Progenitor cell of endocrine pancreas (in vitro differentiated cells): Measurements from ENCODE around the gene PSORS1C1. TPM values are rescaled to one million over a fixed set of nuclear protein-coding genes. Genes with fewer than 3 reads are reported as not detected.

Experiments
- DNase-seq: peaks from one replicate; pipeline ENCODE4 v3.0.0; 2021; ENCODE audit warnings: low spot score; ENCODE audit not compliant: unreplicated experiment
- H3K27ac Mint-ChIP-seq: 2 replicates; pipeline ENCODE4 v1.8.0; 2021; ENCODE audit warnings: mild to moderate bottlenecking, moderate library complexity, mixed read lengths
- H3K27me3 Mint-ChIP-seq: 2 replicates; pipeline ENCODE4 v1.8.0; 2021; ENCODE audit warnings: mixed read lengths
- H3K36me3 Mint-ChIP-seq: 2 replicates; pipeline ENCODE4 v1.8.0; 2022; ENCODE audit warnings: mixed read lengths; ENCODE audit not compliant: insufficient read depth
- H3K4me1 Mint-ChIP-seq: 2 replicates; pipeline ENCODE4 v1.8.0; 2021; ENCODE audit warnings: low read depth, mixed read lengths
- H3K4me3 Mint-ChIP-seq: 2 replicates; pipeline ENCODE4 v1.8.0; 2021; ENCODE audit warnings: low read depth, mild to moderate bottlenecking, moderate library complexity, mixed read lengths
- H3K9me3 Mint-ChIP-seq: 2 replicates; pipeline ENCODE4 v1.8.0; 2021; ENCODE audit warnings: low read depth, mixed read lengths
- CTCF ChIP-seq: fragments of 200-600 bp; sonication (generic); IDR thresholded peaks from one replicate; pipeline ENCODE4 v1.5.0; 2021; ENCODE audit warnings: antibody characterized with exemption, mild to moderate bottlenecking; ENCODE audit not compliant: unreplicated experiment
- total RNA-seq: library from RNA; stranded (reverse); gene quantifications from 2 replicates; pipeline ENCODE4 v1.2.1, GENCODE V29; 2021

PSORS1C1 gene
- total RNA-seq, 1 donor from 2014 or later = not detected

- Mint-ChIP-seq H3K36me3 (no peaks in the 10 kb centered on the region), H3K27ac (no peak overlapping the region), H3K9me3 (no peaks in the 10 kb centered on the region), H3K4me1 (peaks cover 3% of the 10 kb centered on the region), H3K4me3 (no peak overlapping the region), H3K27me3 (peaks cover 16% of the 10 kb centered on the region)
- no peak for DNase-seq
- TF ChIP-seq CTCF = no peak
These were observed 21.1 kb downstream of the PSORS1C1 start for GRCh38 chr6:31135710-31136109.

GRCh38 chr6:31138982-31139381 lies 24.4 kb downstream of the PSORS1C1 start, which contains the start of gene PSORS1C2:
Gene PSORS1C2, minus strand, starts transcription at chr6:31139066. Its CDS starts 40 bp downstream, at chr6:31139026.
- Mint-ChIP-seq H3K4me1 (peaks cover 3% of the 10 kb centered on the region), H3K27ac (no peak within 1 kb of the TSS), H3K4me3 (no peak within 1 kb of the TSS), H3K27me3 (peaks cover 16% of the 10 kb centered on the region), H3K36me3 (peaks cover 4% of the 10 kb centered on the region), H3K9me3 (no peaks in the 10 kb centered on the region)
- DNase-seq = no peak
- no peak for TF ChIP-seq CTCF

DNA sequence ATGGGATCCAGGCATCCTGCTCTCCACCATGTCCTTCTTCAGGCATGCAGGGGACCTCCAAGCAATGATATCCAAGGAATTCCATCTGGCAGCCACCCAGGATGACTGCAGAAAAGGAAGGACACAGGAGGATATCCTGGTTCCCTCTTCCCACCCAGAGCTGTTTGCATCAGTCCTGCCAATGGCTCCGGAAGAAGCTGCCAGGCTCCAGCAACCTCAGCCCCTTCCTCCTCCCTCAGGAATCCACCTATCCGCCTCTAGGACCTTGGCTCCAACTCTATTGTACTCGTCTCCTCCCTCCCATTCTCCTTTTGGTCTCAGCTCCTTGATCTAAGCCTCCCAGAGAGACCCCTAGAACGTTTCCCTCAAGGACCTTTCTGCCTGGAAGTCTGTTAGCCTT lies 25.0 kb downstream of the PSORS1C1 start:
- H3K4me1 Mint-ChIP-seq = peaks cover 3% of the 10 kb centered on the region
- DNase-seq = no peak
- no peak overlapping the region for H3K4me3 Mint-ChIP-seq
- peaks cover 4% of the 10 kb centered on the region for H3K36me3 Mint-ChIP-seq
- no peak overlapping the region for H3K27ac Mint-ChIP-seq
- H3K27me3 Mint-ChIP-seq = peaks cover 16% of the 10 kb centered on the region
- TF ChIP-seq CTCF = no peak
- no peaks in the 10 kb centered on the region for H3K9me3 Mint-ChIP-seq

GRCh38 chr6:31140643-31141042 lies 26.0 kb downstream of the PSORS1C1 start:
- no peaks in the 10 kb centered on the region for H3K9me3 Mint-ChIP-seq
- DNase-seq = no peak
- H3K27ac Mint-ChIP-seq = no peak overlapping the region
- H3K4me3 Mint-ChIP-seq = no peak overlapping the region
- H3K36me3 Mint-ChIP-seq = peaks cover 4% of the 10 kb centered on the region
- peaks cover 3% of the 10 kb centered on the region for H3K4me1 Mint-ChIP-seq
- no peak for TF ChIP-seq CTCF
- peaks cover 16% of the 10 kb centered on the region for H3K27me3 Mint-ChIP-seq

- TF ChIP-seq CTCF = no peak
- no peak overlapping the region for H3K27ac Mint-ChIP-seq
- H3K27me3 Mint-ChIP-seq = peaks cover 16% of the 10 kb centered on the region
- H3K4me3 Mint-ChIP-seq = no peak overlapping the region
- peaks cover 3% of the 10 kb centered on the region for H3K4me1 Mint-ChIP-seq
- no peaks in the 10 kb centered on the region for H3K9me3 Mint-ChIP-seq
- peaks cover 4% of the 10 kb centered on the region for H3K36me3 Mint-ChIP-seq
- no peak for DNase-seq
These were observed 27.8 kb downstream of the PSORS1C1 start for GRCh38 chr6:31142361-31142761.
